ENCODE data around the gene RECK.
"Not testable (repeated sequence)": the region's sequence is repeated elsewhere in the genome, so short reads cannot be mapped to it uniquely, and the experiment has no call there.

RECK gene

DNA sequence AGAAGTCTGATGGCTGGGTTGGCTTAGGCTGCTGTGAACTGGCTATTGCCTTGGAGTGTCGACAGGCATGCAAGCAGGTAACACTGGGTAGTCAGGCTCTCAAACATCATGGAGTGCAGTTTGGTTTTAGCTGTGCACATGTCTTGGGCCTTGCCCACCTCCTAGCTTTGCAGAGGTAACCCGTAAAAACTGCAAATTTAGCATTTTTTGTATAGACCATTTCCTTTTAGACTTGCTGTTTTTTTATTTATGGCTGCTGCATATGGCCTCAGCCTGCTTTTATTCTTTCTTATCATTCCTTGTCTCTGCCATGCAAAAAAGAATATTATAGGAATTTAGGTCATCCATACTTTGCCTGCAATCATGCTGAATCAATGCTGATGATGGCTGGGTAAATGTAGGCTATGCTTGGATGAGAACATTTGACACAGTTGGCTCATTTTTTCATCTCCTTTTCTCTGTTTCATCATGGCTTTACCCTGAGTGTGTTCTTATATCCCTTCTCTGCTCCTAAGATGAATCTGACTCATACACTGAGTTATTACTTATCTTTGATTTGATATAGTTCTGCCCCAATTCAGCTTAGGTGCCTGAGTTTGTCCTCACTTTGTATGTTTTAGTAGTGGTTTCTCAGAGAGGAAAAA lies 27.2 kb downstream of the RECK start:
- no peaks in the 10 kb centered on the region for H3K4me1 Mint-ChIP-seq
- no peak overlapping the region for H3K27ac Mint-ChIP-seq
- no peaks in the 10 kb centered on the region for H3K27me3 Mint-ChIP-seq
- no peak for ATAC-seq (ENCODE audit: low read depth)
- no peaks in the 10 kb centered on the region for H3K9me3 Mint-ChIP-seq
- DNase-seq (ENCODE audit: low spot score in 2 of 2), result no peak
- H3K36me3 Mint-ChIP-seq, result peaks cover 19% of the 10 kb centered on the region
- H3K4me3 Mint-ChIP-seq, result no peak overlapping the region

DNA sequence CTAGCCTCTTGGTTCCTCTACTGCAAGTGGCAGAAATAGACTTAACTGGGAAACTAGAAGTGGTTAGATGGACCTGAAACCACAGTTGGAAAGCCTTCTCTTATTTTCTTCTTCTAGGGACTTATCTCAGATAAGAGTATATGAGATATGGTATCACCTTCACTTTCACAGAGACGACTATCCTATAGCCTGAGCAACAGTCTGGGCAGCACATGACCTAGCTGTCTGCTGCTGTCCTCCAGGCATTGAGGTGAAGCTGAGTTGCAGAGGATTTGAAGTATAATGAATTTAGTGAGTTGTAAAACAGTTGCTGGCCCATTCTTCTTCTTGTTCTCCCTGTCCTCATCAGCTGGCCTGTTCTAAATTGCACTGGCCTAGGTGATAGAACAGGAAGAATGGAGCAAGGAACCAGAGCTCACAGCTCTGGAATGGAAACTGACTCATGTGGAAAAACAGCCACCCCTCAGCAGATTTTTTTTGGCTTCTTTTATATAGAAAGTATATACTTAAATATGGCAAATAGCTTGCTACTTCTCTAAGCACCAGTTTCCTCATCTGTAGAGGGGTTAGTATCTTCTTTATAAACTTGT lies 27.8 kb downstream of the RECK start:
- Mint-ChIP-seq H3K9me3 (no peaks in the 10 kb centered on the region), H3K27ac (no peak overlapping the region), H3K27me3 (no peaks in the 10 kb centered on the region), H3K4me3 (no peak overlapping the region), H3K4me1 (no peaks in the 10 kb centered on the region), H3K36me3 (peaks cover 20% of the 10 kb centered on the region)
- no peak for ATAC-seq (ENCODE audit: low read depth)
- no peak for DNase-seq (ENCODE audit: low spot score in 2 of 2)

DNA sequence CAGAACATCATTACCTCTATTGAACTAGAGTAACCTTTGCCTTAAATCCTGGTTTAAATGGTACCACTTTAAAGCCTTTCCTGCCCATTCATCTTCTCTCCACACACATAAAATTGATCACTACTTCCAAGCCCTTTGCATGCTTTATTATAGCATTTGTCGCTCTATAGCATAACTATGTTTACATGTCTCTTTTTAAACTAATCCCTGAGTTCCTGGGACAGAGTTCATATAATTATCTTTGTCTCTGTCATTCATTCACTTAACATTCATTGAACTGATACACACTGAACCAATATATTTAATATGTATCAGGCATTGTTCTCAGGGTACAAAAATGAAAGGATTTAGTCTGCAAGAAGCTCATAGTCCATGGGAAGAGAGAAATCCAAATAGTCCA lies 37.3 kb downstream of the RECK start:
- ATAC-seq (ENCODE audit: low read depth) (no peak), DNase-seq (ENCODE audit: low spot score in 2 of 2) (no peak)
- H3K36me3 Mint-ChIP-seq, result peaks cover 7% of the 10 kb centered on the region
- H3K27ac Mint-ChIP-seq, result no peak overlapping the region
- no peaks in the 10 kb centered on the region for H3K9me3 Mint-ChIP-seq
- no peaks in the 10 kb centered on the region for H3K27me3 Mint-ChIP-seq
- H3K4me1 Mint-ChIP-seq, result no peaks in the 10 kb centered on the region
- H3K4me3 Mint-ChIP-seq, result no peak overlapping the region

GRCh38 chr9:36074870-36075532 lies 38.3 kb downstream of the RECK start:
- Mint-ChIP-seq H3K27ac (no peak overlapping the region), H3K9me3 (no peaks in the 10 kb centered on the region), H3K27me3 (no peaks in the 10 kb centered on the region), H3K36me3 (peaks cover 4% of the 10 kb centered on the region), H3K4me1 (no peaks in the 10 kb centered on the region), H3K4me3 (no peak overlapping the region)
- DNase-seq (ENCODE audit: low spot score in 2 of 2), result no peak
- no peak for ATAC-seq (ENCODE audit: low read depth)

DNA sequence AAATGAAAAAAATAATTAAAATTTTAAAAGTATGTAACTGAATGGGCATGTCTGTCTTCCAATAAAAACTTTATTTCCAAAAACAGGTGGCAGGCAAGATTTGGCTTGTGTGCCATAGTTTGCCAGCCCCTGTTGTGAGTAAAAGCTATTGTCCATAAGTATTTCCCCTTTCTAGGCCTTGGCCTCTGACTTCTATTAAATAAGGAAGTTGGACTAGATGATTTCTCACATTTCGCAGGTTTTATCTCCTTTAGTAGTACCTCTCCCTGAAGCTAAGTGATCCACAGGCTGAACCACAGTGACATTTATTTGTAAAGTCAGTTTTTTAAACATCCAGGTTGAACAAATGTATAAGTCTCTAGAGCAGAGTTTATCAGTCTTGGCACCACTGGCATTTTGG lies 41.3 kb downstream of the RECK start:
- Mint-ChIP-seq H3K36me3 (peaks cover 9% of the 10 kb centered on the region), H3K27ac (no peak overlapping the region), H3K4me3 (no peak overlapping the region), H3K9me3 (no peaks in the 10 kb centered on the region), H3K4me1 (no peaks in the 10 kb centered on the region), H3K27me3 (no peaks in the 10 kb centered on the region)
- ATAC-seq (ENCODE audit: low read depth) (no peak), DNase-seq (ENCODE audit: low spot score in 2 of 2) (no peak)

- Mint-ChIP-seq H3K9me3 (no peaks in the 10 kb centered on the region), H3K4me1 (no peaks in the 10 kb centered on the region), H3K4me3 (no peak overlapping the region), H3K27me3 (no peaks in the 10 kb centered on the region), H3K27ac (no peak overlapping the region), H3K36me3 (peaks cover 8% of the 10 kb centered on the region)
- DNase-seq (ENCODE audit: low spot score in 2 of 2), result no peak
- no peak for ATAC-seq (ENCODE audit: low read depth)
Measured at GRCh38 chr9:36080519-36080918, 43.8 kb downstream of the RECK start.

DNA sequence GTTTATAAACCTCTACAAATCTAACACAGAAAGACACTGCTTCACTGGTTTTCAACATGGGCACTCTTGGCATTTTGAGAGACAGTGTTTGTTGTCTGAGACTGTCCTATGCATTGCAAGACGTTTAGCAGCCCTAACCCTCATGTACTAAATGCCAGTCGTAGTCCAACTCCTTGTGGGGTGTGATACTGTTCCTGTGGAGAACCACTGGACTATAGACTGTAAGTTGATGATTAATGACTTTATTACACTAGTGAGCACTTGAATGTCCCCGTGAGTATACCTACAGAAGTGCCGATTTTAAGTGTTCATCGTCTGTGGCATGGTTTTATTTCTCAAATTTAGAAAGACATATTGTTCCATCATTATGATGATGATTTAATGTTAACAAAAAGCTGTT lies 46.2 kb downstream of the RECK start:
- H3K4me1 Mint-ChIP-seq, result no peaks in the 10 kb centered on the region
- ATAC-seq (ENCODE audit: low read depth) (no peak), DNase-seq (ENCODE audit: low spot score in 2 of 2) (no peak)
- H3K27ac Mint-ChIP-seq, result no peak overlapping the region
- H3K36me3 Mint-ChIP-seq, result peaks cover 8% of the 10 kb centered on the region
- H3K9me3 Mint-ChIP-seq, result no peaks in the 10 kb centered on the region
- no peak overlapping the region for H3K4me3 Mint-ChIP-seq
- H3K27me3 Mint-ChIP-seq, result no peaks in the 10 kb centered on the region

DNA sequence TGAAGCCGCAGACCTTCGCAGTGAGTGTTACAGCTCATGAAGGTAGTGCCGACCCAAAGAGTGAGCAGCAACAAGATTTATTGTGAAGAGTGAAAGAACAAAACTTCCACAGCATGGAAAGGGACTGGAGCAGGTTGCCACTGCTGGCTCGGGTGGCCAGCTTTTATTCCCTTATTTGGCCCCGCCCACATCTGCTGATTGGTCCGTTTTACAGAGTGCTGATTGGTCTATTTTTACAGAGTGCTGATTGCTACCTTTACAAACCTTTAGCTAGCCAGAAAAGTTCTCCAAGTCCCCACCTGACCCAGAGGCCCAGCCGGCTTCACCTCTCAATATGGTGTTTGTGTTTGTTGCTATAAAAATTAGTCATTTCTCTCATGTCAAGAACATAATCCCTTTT lies 49.7 kb downstream of the RECK start:
- ATAC-seq (ENCODE audit: low read depth) (no peak), DNase-seq (ENCODE audit: low spot score in 2 of 2) (no peak)
- H3K9me3 Mint-ChIP-seq, result no peaks in the 10 kb centered on the region
- no peak overlapping the region for H3K27ac Mint-ChIP-seq
- peaks cover 8% of the 10 kb centered on the region for H3K36me3 Mint-ChIP-seq
- H3K4me3 Mint-ChIP-seq, result no peak overlapping the region
- H3K4me1 Mint-ChIP-seq, result no peaks in the 10 kb centered on the region
- no peaks in the 10 kb centered on the region for H3K27me3 Mint-ChIP-seq

GRCh38 chr9:36087054-36087453 lies 50.3 kb downstream of the RECK start:
- not testable (repeated sequence) for DNase-seq (ENCODE audit: low spot score in 2 of 2); H3K36me3 Mint-ChIP-seq; H3K4me1 Mint-ChIP-seq; H3K27ac Mint-ChIP-seq; H3K4me3 Mint-ChIP-seq; H3K9me3 Mint-ChIP-seq; H3K27me3 Mint-ChIP-seq; ATAC-seq (ENCODE audit: low read depth)

DNA sequence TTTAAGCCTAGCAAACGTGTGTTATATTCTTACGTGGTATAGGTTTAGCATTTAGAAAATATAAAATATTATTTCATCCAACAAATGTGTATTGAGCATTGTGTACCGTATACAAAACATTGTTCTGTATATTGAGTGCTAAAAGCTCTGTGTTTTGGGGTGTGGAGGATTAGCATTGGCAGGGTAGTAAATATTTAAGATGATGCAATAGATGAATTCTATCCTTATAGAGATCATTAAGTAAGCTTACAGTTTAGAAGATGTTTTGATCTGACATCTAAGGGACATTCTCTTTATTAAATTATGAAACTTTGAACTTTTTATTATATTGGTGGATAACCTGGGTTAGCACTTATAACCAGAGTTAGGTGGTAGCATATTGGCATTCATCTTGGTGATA lies 51.3 kb downstream of the RECK start:
- H3K27me3 Mint-ChIP-seq, result no peaks in the 10 kb centered on the region
- peaks cover 2% of the 10 kb centered on the region for H3K9me3 Mint-ChIP-seq
- H3K4me3 Mint-ChIP-seq, result no peak overlapping the region
- peaks cover 8% of the 10 kb centered on the region for H3K4me1 Mint-ChIP-seq
- H3K27ac Mint-ChIP-seq, result no peak overlapping the region
- peaks cover 9% of the 10 kb centered on the region for H3K36me3 Mint-ChIP-seq
- DNase-seq (ENCODE audit: low spot score in 2 of 2) (no peak), ATAC-seq (ENCODE audit: low read depth) (no peak)

DNA sequence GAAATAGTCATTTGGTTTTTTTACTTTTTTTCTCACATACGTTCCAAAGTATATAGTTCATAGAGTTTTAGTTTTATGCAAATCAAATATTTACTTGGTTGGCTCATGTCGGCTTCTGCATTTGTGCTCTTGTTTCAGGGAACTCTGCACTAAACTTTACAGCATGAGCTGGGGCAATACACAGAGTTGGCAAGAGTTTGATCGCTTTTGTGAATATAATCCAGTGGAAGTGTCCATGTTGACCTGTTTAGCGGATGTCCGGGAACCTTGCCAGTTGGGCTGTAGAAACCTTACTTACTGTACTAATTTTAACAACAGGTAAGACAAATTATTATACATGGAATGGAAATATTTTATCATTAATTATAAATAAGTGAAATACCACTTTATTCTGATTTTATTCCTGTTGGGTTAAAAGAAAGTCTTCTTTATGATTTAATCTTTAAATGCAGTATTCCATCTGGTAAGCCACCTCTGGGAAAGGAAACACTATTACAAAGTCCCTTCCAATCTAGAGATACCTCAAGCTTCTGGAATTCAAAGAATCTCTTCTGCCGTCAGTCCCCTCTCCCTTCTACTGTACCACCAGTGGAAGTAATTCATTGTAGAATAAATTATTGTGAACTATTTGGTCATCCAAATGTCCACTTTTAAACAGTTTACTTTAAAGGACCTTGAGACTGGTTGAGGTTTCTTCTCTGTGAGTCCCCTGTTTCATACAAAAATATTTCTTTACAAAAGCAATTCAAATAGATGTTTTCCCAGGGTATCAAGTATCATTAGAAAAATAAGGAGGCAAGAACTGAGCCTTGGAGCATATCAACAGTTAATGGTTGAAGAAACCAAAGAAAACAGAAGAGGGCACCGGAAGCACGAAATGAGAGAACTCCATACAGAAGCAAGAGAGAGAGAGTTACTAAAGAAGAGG lies 54.6 kb downstream of the RECK start:
- DNase-seq (ENCODE audit: low spot score in 2 of 2) (no peak), ATAC-seq (ENCODE audit: low read depth) (no peak)
- Mint-ChIP-seq H3K4me3 (no peak overlapping the region), H3K36me3 (peaks cover 5% of the 10 kb centered on the region), H3K27ac (no peak overlapping the region), H3K9me3 (peaks cover 2% of the 10 kb centered on the region), H3K27me3 (no peaks in the 10 kb centered on the region), H3K4me1 (peaks cover 8% of the 10 kb centered on the region)

GRCh38 chr9:36092014-36092413 lies 55.3 kb downstream of the RECK start:
- ATAC-seq (ENCODE audit: low read depth), result no peak
- Mint-ChIP-seq H3K27me3 (no peaks in the 10 kb centered on the region), H3K27ac (peak overlapping the region; percentile 91), H3K4me3 (no peak overlapping the region), H3K9me3 (peaks cover 2% of the 10 kb centered on the region), H3K36me3 (peaks cover 5% of the 10 kb centered on the region), H3K4me1 (peaks cover 8% of the 10 kb centered on the region)
- no peak for DNase-seq (ENCODE audit: low spot score in 2 of 2)

DNA sequence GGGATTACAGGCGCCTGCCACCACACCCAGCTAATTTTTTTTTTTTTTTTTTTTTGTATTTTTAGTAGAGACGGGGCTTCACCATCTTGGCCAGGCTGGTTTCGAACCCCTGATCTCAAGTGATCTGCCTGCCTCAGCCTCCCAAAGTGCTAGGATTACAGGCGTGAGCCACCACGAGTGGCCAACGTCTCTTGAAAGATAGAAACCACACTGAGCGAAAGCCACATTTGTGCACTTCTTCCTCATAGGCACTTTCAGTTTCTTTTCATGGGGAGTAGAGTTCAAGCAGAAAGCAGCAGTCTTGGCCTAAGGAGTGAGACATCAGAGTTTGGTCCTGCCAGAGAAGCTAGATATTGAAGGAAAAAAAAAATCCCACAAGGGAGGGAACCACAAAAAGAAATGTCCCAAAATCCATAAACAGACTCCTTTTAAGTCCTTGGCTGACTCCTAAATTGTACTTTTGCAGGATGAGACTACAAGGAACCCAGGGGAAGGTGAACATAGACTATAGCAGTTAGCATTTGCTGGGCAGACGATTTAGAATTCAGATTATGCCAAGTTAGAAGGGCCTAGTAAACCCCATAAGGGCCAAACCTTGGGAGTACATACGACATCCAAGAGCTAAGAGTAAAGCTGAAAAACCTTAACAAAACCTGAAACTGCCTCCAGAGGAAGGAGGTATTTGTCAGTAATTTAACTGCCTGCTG lies 55.9 kb downstream of the RECK start:
- ATAC-seq (ENCODE audit: low read depth) (peak; percentile 100), DNase-seq (ENCODE audit: low spot score in 2 of 2) (peak; percentile 21 to 40)
- H3K4me3 Mint-ChIP-seq, result peak overlapping the region; percentile 54

More for the DNA sequence above, 55.9 kb downstream of the RECK start:
- Mint-ChIP-seq H3K27me3 (no peaks in the 10 kb centered on the region), H3K36me3 (peaks cover 5% of the 10 kb centered on the region), H3K27ac (peak overlapping the region; percentile 91), H3K9me3 (peaks cover 2% of the 10 kb centered on the region), H3K4me1 (peaks cover 8% of the 10 kb centered on the region)

All from memory B cell (primary cell).